DND-41 (cell line): ENCODE results near the gene LBHD1.

Experiments used
- ATAC-seq: fragments of 200-7000 bp; cut with Tn5 transposase; 3 replicates; pipeline ENCODE4 v1.9.1; 2021; ENCODE audit warnings: low read depth; ENCODE audit not compliant: insufficient read depth
- DNase-seq: peaks from one replicate; pipeline ENCODE4 v3.0.0-alpha.2; 2020
- H2AFZ ChIP-seq: 2 replicates; pipeline ENCODE4 v1.6.0; 2012; ENCODE audit warnings: low read depth, low read length
- H3K27ac ChIP-seq: 2 replicates; pipeline ENCODE4 v1.5.1; 2012; ENCODE audit warnings: low read length, inconsistent platforms
- H3K27me3 ChIP-seq: fragments of 200-600 bp; sonication (generic); 2 replicates; pipeline ENCODE4 v1.6.0; 2012; ENCODE audit warnings: low read length, mild to moderate bottlenecking, inconsistent platforms; ENCODE audit not compliant: insufficient read depth, poor library complexity
- H3K36me3 ChIP-seq: 2 replicates; pipeline ENCODE4 v1.5.1; 2012; ENCODE audit warnings: low read length, inconsistent platforms; ENCODE audit not compliant: insufficient read depth
- H3K4me1 ChIP-seq: 2 replicates; pipeline ENCODE4 v1.5.1; 2012; ENCODE audit warnings: mild to moderate bottlenecking, low read length; ENCODE audit not compliant: insufficient read depth
- H3K4me2 ChIP-seq: 2 replicates; pipeline ENCODE4 v1.6.0; 2012; ENCODE audit warnings: mild to moderate bottlenecking, moderate library complexity, low read length, inconsistent platforms; ENCODE audit not compliant: insufficient read depth
- H3K4me3 ChIP-seq, 2 experiments: fragments of 200-600 bp in 1 of 2; shearing (Covaris generic) in 1 of 2; 2 replicates each; pipeline ENCODE4 v1.5.1; 2012 to 2016; ENCODE audit warnings: inconsistent platforms in 2 of 2, low read length in 2 of 2, mild to moderate bottlenecking in 2 of 2, low read depth in 1 of 2, moderate library complexity in 1 of 2
- H3K79me2 ChIP-seq: 2 replicates; pipeline ENCODE4 v1.6.0; 2012; ENCODE audit warnings: low read length, inconsistent platforms; ENCODE audit not compliant: insufficient read depth
- H3K9ac ChIP-seq: 2 replicates; pipeline ENCODE4 v1.6.0; 2012; ENCODE audit warnings: low read depth, mild to moderate bottlenecking, inconsistent platforms, low read length, moderate library complexity
- H3K9me3 ChIP-seq: 2 replicates; pipeline ENCODE4 v1.5.1; 2012; ENCODE audit warnings: low read length, moderate library complexity, mild to moderate bottlenecking, inconsistent platforms; ENCODE audit not compliant: insufficient read depth, severe bottlenecking
- H4K20me1 ChIP-seq: 2 replicates; pipeline ENCODE4 v1.6.0; 2012; ENCODE audit warnings: low read length; ENCODE audit not compliant: insufficient read depth
- CTCF ChIP-seq: IDR thresholded peaks from 2 replicates; pipeline ENCODE4 v1.5.1; 2012; ENCODE audit warnings: borderline replicate concordance, low read length, moderate library complexity, mild to moderate bottlenecking; ENCODE audit not compliant: poor library complexity, severe bottlenecking; ENCODE audit errors: extremely low read depth
- EZH2 ChIP-seq: IDR thresholded peaks from 3 replicates; pipeline ENCODE4 v1.6.1; 2012; ENCODE audit warnings: borderline replicate concordance, low read depth, mild to moderate bottlenecking, moderate library complexity, low read length, inconsistent platforms; ENCODE audit not compliant: severe bottlenecking

LBHD1 gene

GRCh38 chr11:62709247-62710000 lies 37.4 kb upstream of the LBHD1 start:
- DNase-seq (peak; percentile 98), ATAC-seq (peak; percentile 79)
- H3K27me3 ChIP-seq: no peaks in the 10 kb centered on the region
- H3K4me3 ChIP-seq: peak overlapping the region; percentile 37 to 72
- H4K20me1 ChIP-seq: no peaks in the 10 kb centered on the region
- H2AFZ ChIP-seq: peak overlapping the region; percentile 76
- H3K79me2 ChIP-seq: peaks cover 26% of the 10 kb centered on the region
- no peak for TF ChIP-seq EZH2
- TF ChIP-seq CTCF: no peak
- peaks cover 52% of the 10 kb centered on the region for H3K4me1 ChIP-seq
- peak overlapping the region; percentile 86 for H3K4me2 ChIP-seq
- H3K36me3 ChIP-seq: peaks cover 42% of the 10 kb centered on the region
- H3K27ac ChIP-seq: peak overlapping the region; percentile 86
- H3K9ac ChIP-seq: peak overlapping the region; percentile 74
- H3K9me3 ChIP-seq: no peaks in the 10 kb centered on the region

GRCh38 chr11:62708793-62709192 lies 36.7 kb upstream of the LBHD1 start:
- ATAC-seq (peak; percentile 7; the same call in 2 of the 3 replicates), DNase-seq (peak; percentile 51)
- peaks cover 24% of the 10 kb centered on the region for H3K79me2 ChIP-seq
- H3K4me2 ChIP-seq: peak overlapping the region; percentile 86
- peaks cover 37% of the 10 kb centered on the region for H3K36me3 ChIP-seq
- H4K20me1 ChIP-seq: no peaks in the 10 kb centered on the region
- peaks cover 52% of the 10 kb centered on the region for H3K4me1 ChIP-seq
- H3K27me3 ChIP-seq: no peaks in the 10 kb centered on the region
- peak overlapping the region; percentile 62 for H2AFZ ChIP-seq
- no peak for TF ChIP-seq CTCF
- TF ChIP-seq EZH2: no peak
- peak overlapping the region; percentile 37 to 72 for H3K4me3 ChIP-seq
- peak overlapping the region; percentile 74 for H3K9ac ChIP-seq
- no peaks in the 10 kb centered on the region for H3K9me3 ChIP-seq
- H3K27ac ChIP-seq: peak overlapping the region; percentile 81

- Histone ChIP-seq H3K79me2 (peaks cover 23% of the 10 kb centered on the region), H3K27me3 (no peaks in the 10 kb centered on the region), H3K36me3 (peaks cover 33% of the 10 kb centered on the region), H3K4me2 (peak overlapping the region; percentile 86), H3K27ac (peak overlapping the region; percentile 81), H3K4me1 (peaks cover 52% of the 10 kb centered on the region), H3K4me3 (peak overlapping the region; percentile 37 to 72; a peak in 3 of 4 replicates), H3K9me3 (no peaks in the 10 kb centered on the region), H4K20me1 (no peaks in the 10 kb centered on the region), H2AFZ (peak overlapping the region; percentile 62; the same call in 1 of the 2 replicates), H3K9ac (peak overlapping the region; percentile 74)
- no peak for DNase-seq
- no peak for TF ChIP-seq CTCF
- TF ChIP-seq EZH2: no peak
- no peak for ATAC-seq
Observed at GRCh38 chr11:62708392-62708791, 36.3 kb upstream of the LBHD1 start.
